ENCODE data around the gene LRPAP1. TPM values are rescaled to one million over a fixed set of nuclear protein-coding genes. Genes with fewer than 3 reads are reported as not detected.

Gene LRPAP1
- total and polyA plus RNA-seq, 10 of the 15 experiments (the other 5 are each of a cell fraction or from before 2014, with no cell fraction given), result 1.0 to 100 (median 51.1) TPM

DNA sequence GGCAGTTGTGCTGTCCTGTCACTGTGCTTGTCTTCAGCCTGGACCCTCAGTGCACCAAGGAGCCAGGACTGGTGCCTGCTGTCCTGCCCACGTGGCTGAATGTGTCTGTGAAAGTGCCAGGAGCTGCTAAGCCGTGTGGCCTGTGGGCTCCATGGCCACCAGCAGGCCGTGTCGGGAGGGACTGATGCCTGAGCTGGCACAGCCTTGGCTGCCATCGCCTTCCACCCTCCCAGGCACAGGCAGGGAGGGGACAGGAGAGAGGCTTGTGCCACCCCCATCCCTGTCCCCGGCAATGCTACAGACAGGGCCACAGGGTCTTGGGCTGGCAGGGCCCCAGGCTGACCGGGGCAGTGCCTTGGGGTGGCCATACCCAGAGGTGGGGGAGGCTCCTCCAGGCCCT, 44.4 kb downstream of the LRPAP1 start:
- ChIA-PET CTCF (no interaction called here), SMC1A (ENCODE audit: uncharacterized antibody, unreplicated experiment) (no interaction called here), POLR2A (no interaction called here), RAD21 (ENCODE audit: unreplicated experiment) (no interaction called here)
- Histone ChIP-seq H3K9me3 (replicated peaks; ENCODE audit: control insufficient read depth, insufficient read depth, low read length) (no peaks in the 10 kb centered on the region), H3K27me3 (replicated peaks in 1 of 2; ENCODE audit: control insufficient read depth in 2 of 2, insufficient read depth in 2 of 2, low read length in 1 of 2) (peaks cover 2 to 6% of the 10 kb centered on the region in 2 experiments; a peak in 3 of 4 replicates), H3K4me3 (no peak overlapping the region), H3K4me2 (ENCODE audit: control insufficient read depth, insufficient read depth) (no peak overlapping the region), H2AFZ (ENCODE audit: control insufficient read depth, low read depth, low read length) (no peak overlapping the region), H4K20me1 (ENCODE audit: control insufficient read depth, insufficient read depth) (no peaks in the 10 kb centered on the region), H3K4me1 (ENCODE audit: control insufficient read depth, insufficient read depth, low read length) (no peaks in the 10 kb centered on the region; the same call in 1 of the 2 replicates), H3K27ac (ENCODE audit: control insufficient read depth, insufficient read depth) (no peak overlapping the region), H3K9ac (ENCODE audit: control insufficient read depth, insufficient read depth, low read length) (no peak overlapping the region), H3K36me3 (ENCODE audit: control insufficient read depth in 2 of 2, insufficient read depth in 2 of 2, low read length in 1 of 2) (no peaks in the 10 kb centered on the region), H3K79me2 (ENCODE audit: control insufficient read depth, insufficient read depth, low read length) (no peaks in the 10 kb centered on the region)
- in situ Hi-C loops (cut with MboI) (no loop called here), intact Hi-C loops (cut with micrococcal nuclease; ENCODE audit: unreplicated experiment) (no loop called here)
- WGBS (ENCODE audit: insufficient coverage, insufficient replicate concordance, low lambda C conversion rate, missing lambda C conversion rate), result 24% methylated on average over 7 of the region's 7 CpGs
- no peak for FAIRE-seq
- no peak for TF ChIP-seq KDM1A (IDR thresholded peaks at IDR 0.05; ENCODE audit: borderline replicate concordance)
- no peak for TF ChIP-seq POLR2AphosphoS2 (IDR thresholded peaks at IDR 0.05; ENCODE audit: low read depth, low read length)
- TF ChIP-seq MTA3 (IDR thresholded peaks at IDR 0.05; ENCODE audit: borderline replicate concordance, low read length), result no peak
- TF ChIP-seq CHD4 (IDR thresholded peaks at IDR 0.05), result no peak
- no peak for TF ChIP-seq MLLT1 (IDR thresholded peaks at IDR 0.05)
- no peak for TF ChIP-seq CEBPB (IDR thresholded peaks at IDR 0.05; ENCODE audit: borderline replicate concordance in 1 of 2, low read depth in 2 of 2, low read length in 2 of 2)
- TF ChIP-seq, protein P1, sequence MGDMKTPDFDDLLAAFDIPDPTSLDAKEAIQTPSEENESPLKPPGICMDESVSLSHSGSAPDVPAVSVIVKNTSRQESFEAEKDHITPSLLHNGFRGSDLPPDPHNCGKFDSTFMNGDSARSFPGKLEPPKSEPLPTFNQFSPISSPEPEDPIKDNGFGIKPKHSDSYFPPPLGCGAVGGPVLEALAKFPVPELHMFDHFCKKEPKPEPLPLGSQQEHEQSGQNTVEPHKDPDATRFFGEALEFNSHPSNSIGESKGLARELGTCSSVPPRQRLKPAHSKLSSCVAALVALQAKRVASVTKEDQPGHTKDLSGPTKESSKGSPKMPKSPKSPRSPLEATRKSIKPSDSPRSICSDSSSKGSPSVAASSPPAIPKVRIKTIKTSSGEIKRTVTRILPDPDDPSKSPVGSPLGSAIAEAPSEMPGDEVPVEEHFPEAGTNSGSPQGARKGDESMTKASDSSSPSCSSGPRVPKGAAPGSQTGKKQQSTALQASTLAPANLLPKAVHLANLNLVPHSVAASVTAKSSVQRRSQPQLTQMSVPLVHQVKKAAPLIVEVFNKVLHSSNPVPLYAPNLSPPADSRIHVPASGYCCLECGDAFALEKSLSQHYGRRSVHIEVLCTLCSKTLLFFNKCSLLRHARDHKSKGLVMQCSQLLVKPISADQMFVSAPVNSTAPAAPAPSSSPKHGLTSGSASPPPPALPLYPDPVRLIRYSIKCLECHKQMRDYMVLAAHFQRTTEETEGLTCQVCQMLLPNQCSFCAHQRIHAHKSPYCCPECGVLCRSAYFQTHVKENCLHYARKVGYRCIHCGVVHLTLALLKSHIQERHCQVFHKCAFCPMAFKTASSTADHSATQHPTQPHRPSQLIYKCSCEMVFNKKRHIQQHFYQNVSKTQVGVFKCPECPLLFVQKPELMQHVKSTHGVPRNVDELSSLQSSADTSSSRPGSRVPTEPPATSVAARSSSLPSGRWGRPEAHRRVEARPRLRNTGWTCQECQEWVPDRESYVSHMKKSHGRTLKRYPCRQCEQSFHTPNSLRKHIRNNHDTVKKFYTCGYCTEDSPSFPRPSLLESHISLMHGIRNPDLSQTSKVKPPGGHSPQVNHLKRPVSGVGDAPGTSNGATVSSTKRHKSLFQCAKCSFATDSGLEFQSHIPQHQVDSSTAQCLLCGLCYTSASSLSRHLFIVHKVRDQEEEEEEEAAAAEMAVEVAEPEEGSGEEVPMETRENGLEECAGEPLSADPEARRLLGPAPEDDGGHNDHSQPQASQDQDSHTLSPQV (IDR thresholded peaks at IDR 0.05), result no peak
- no peak for ATAC-seq
- BruUV-seq (replicated peaks), result no TSS peak
- no peak for DNase-seq (ENCODE audit: low read depth, low spot score)

Data from GM12878 (cell line).